ENCODE measurements around the gene GNPTG.

- TF ChIP-seq POLR2A (IDR thresholded peaks at IDR 0.05; ENCODE audit: extremely low read depth, insufficient read length) (no peak), CTCF (IDR thresholded peaks at IDR 0.05; ENCODE audit: low read depth, low read length) (no peak), MAX (IDR thresholded peaks at IDR 0.05; ENCODE audit: low read depth, low read length) (no peak)
Observed at GRCh38 chr16:1375741-1376410, 24.1 kb downstream of the GNPTG start.
